Left lung (tissue), 10 donors: ENCODE measurements around the gene NOD1. TPM values are rescaled to one million over a fixed set of nuclear protein-coding genes. Genes with fewer than 3 reads are reported as not detected.
A peak's percentile ranks its signal among the peaks of the same experiment; 100 is the strongest.

ENCODE experiments used
- ATAC-seq: fragments of 200-7000 bp; cut with Tn5 transposase; one replicate; pipeline ENCODE4 v1.9.1; 2020; ENCODE audit warnings: moderate library complexity
- DNase-seq, 4 donors: peaks; one replicate each; pipeline ENCODE4 v3.0.0-alpha.2; 2013 to 2020
- H3K27ac ChIP-seq, 2 donors: fragments of 200-600 bp; sonication (generic) in 1 of 2; one replicate each; pipeline versions ENCODE4 v1.5.0 to v1.8.0; 2020 to 2021
- H3K27me3 ChIP-seq, 2 donors: fragments of 200-600 bp; sonication (generic) in 1 of 2; one replicate each; pipeline versions ENCODE4 v1.5.0 to v1.8.0; 2020 to 2021
- H3K36me3 ChIP-seq, 2 donors: fragments of 200-600 bp; sonication (generic) in 1 of 2; one replicate each; pipeline versions ENCODE4 v1.5.0 to v1.8.0; 2020 to 2021
- H3K4me1 ChIP-seq, 2 donors: fragments of 200-600 bp; one replicate each; pipeline ENCODE4 v1.8.0; 2021
- H3K4me3 ChIP-seq, 2 donors: fragments of 200-600 bp; sonication (generic) in 1 of 2; one replicate each; pipeline versions ENCODE4 v1.5.0 to v1.8.0; 2020 to 2021; ENCODE audit warnings: mild to moderate bottlenecking in 1 of 2
- H3K9me3 ChIP-seq, 2 donors: fragments of 200-600 bp; sonication (generic) in 1 of 2; one replicate each; pipeline versions ENCODE4 v1.5.0 to v1.8.0; 2020 to 2021
- CTCF ChIP-seq, 2 donors: fragments of 200-600 bp; sonication (generic) in 1 of 2; IDR thresholded peaks; one replicate each; pipeline versions ENCODE4 v1.5.0 to v1.8.0; 2021; ENCODE audit warnings: antibody characterized with exemption in 2 of 2
- intact Hi-C, 2 donors: fragments of 100-400 bp; cut with DNase I; formaldehyde crosslinking; loops; one replicate each; pipeline versions ENCODE4 v1.11.2 to v1.14.2; 2022
- polyA plus RNA-seq, 6 donors: library from polyadenylated mRNA; unstranded; fragments of 120-200 nt; gene quantifications; one replicate each; pipeline ENCODE4 v1.2.1, GENCODE V29; 2013; ENCODE audit not compliant: insufficient read length in 6 of 6
- total RNA-seq, 2 donors: library from RNA; stranded (reverse); fragmentation: NEBNext Ultra II Directional; extraction: Animal tissue kit (Norgen Biotek cat#: 25700); gene quantifications; one replicate each; pipeline ENCODE4 v1.2.1, GENCODE V29; 2021
- donor health status: DM: no; HTN: yes; CAD: no.
- donor health status: DM: no; HTN: no; CAD: no.

Gene NOD1
- total and polyA plus RNA-seq, 8 donors = 18.4 to 27.4 (median 24.9) TPM

- Histone ChIP-seq H3K27ac (peak overlapping the region; percentile 59 to 83), H3K4me1 (peaks cover 81 to 100% of the 10 kb centered on the region in 2 donors), H3K4me3 (no peak overlapping the region), H3K9me3 (no peaks in the 10 kb centered on the region), H3K27me3 (no peaks in the 10 kb centered on the region), H3K36me3 (no peaks in the 10 kb centered on the region)
- DNase-seq (no peak), ATAC-seq (no peak)
- no peak for TF ChIP-seq CTCF (IDR thresholded peaks at IDR 0.05)
- intact Hi-C loops = no loop called here
These were observed 9.8 kb downstream of the NOD1 start for GRCh38 chr7:30468791-30469190.

DNA sequence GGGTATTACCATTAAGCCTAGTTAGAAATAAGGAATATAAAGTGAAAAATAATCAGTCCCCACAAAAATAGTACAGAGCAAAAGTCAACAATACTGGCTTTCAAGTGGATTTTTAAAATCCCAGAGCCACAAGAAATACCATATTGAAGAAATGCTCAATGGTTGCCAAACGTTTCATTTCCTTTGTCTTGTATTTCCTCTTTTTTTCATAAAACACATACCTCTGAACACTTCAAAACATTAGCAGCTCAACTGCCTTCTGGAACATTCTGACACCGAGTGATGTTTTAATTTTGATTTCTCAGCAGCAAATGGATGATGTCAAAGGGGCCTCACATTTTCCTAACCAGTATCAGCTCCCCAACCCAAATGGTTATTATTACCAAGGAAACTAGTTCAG is 10.5 kb downstream of the NOD1 start:
- Histone ChIP-seq H3K27me3 (no peaks in the 10 kb centered on the region), H3K4me3 (no peak overlapping the region), H3K27ac (peak overlapping the region; percentile 59 to 83), H3K36me3 (peaks cover 0 to 4% of the 10 kb centered on the region in 2 donors), H3K9me3 (no peaks in the 10 kb centered on the region), H3K4me1 (peaks cover 75 to 100% of the 10 kb centered on the region in 2 donors)
- no peak for DNase-seq
- intact Hi-C loops = no loop called here
- TF ChIP-seq CTCF (IDR thresholded peaks at IDR 0.05) = no peak
- no peak for ATAC-seq

DNA sequence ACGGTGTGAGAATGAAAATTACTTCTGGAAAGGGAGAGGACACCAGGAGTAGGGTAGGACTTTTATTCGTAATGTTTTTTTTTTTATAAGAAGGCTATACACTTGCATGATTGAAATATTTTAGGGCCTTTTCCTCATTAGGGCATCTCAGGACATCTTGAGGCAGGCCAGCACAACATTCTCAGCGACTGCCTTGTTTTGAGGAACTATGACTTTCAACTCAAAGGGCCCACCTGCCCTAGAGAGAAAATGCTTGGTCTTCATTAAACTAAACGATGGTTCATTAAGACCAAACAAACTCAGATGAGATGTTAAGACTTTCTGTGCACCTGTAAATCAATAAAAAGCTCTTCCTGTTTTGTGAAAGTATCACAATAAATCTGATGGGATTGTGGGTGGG is 11.3 kb downstream of the NOD1 start:
- peak overlapping the region in 1 of 2 donors; percentile 59 for H3K27ac ChIP-seq
- no peak for ATAC-seq

GRCh38 chr7:30466266-30466665 is 12.3 kb downstream of the NOD1 start:
- no peak for ATAC-seq
- Histone ChIP-seq H3K36me3 (peaks cover 0 to 10% of the 10 kb centered on the region in 2 donors), H3K9me3 (no peaks in the 10 kb centered on the region), H3K27me3 (no peaks in the 10 kb centered on the region), H3K4me1 (peaks cover 60 to 93% of the 10 kb centered on the region in 2 donors), H3K27ac (peak overlapping the region; percentile 24 to 35), H3K4me3 (no peak overlapping the region)
- no peak for DNase-seq
- intact Hi-C loops = no loop called here
- TF ChIP-seq CTCF (IDR thresholded peaks at IDR 0.05) = no peak

More for the DNA sequence above, 11.3 kb downstream of the NOD1 start:
- intact Hi-C loops = no loop called here
- no peak overlapping the region for H3K4me3 ChIP-seq
- no peaks in the 10 kb centered on the region for H3K9me3 ChIP-seq
- no peaks in the 10 kb centered on the region for H3K27me3 ChIP-seq
- H3K4me1 ChIP-seq = peaks cover 68 to 100% of the 10 kb centered on the region in 2 donors
- TF ChIP-seq CTCF (IDR thresholded peaks at IDR 0.05) = no peak
- peaks cover 0 to 10% of the 10 kb centered on the region in 2 donors for H3K36me3 ChIP-seq
- no peak for DNase-seq

GRCh38 chr7:30465811-30466180 is 12.8 kb downstream of the NOD1 start:
- ATAC-seq (no peak), DNase-seq (no peak)
- H3K27ac ChIP-seq = peak overlapping the region; percentile 24 to 35
- peaks cover 0 to 10% of the 10 kb centered on the region in 2 donors for H3K36me3 ChIP-seq
- intact Hi-C loops = no loop called here
- H3K4me3 ChIP-seq = no peak overlapping the region
- H3K9me3 ChIP-seq = no peaks in the 10 kb centered on the region
- H3K4me1 ChIP-seq = peaks cover 56 to 92% of the 10 kb centered on the region in 2 donors
- H3K27me3 ChIP-seq = no peaks in the 10 kb centered on the region
- TF ChIP-seq CTCF (IDR thresholded peaks at IDR 0.05) = no peak
